Measurements from ENCODE around the gene CCDC179. TPM values are rescaled to one million over a fixed set of nuclear protein-coding genes. Genes with fewer than 3 reads are reported as not detected.

The CCDC179 gene
- total RNA-seq, 1 experiment from 2014 or later = not detected

- no peak for TF ChIP-seq CTCF (conservative IDR thresholded peaks at IDR 0.05)
- no peak overlapping the region for H2AK5ac ChIP-seq (ENCODE audit: insufficient read length, low read length)
- no peak overlapping the region for H3K14ac ChIP-seq (ENCODE audit: insufficient read depth, low read length)
- no peak overlapping the region for H3K4ac ChIP-seq (ENCODE audit: low read depth, low read length)
- no peaks in the 10 kb centered on the region for H3K9me3 ChIP-seq (ENCODE audit: control insufficient read depth, low read depth, low read length)
- no peak overlapping the region for H2AFZ ChIP-seq (ENCODE audit: low read length)
- H3K27me3 ChIP-seq (ENCODE audit: insufficient read depth, low read length) = no peaks in the 10 kb centered on the region
- H3K27ac Mint-ChIP-seq = no peak overlapping the region
- no peak overlapping the region for H3K23ac ChIP-seq (ENCODE audit: insufficient read length, low read depth, low read length)
- H3K9ac ChIP-seq (ENCODE audit: extremely low read depth, insufficient read length, low read length) = no peak overlapping the region
- DNase-seq = no peak
- H3K79me2 ChIP-seq (ENCODE audit: insufficient read depth, low read length) = no peaks in the 10 kb centered on the region
- H4K20me1 ChIP-seq (ENCODE audit: control insufficient read depth, insufficient read depth, insufficient read length) = no peaks in the 10 kb centered on the region
- no peaks in the 10 kb centered on the region for H3K23me2 ChIP-seq (ENCODE audit: insufficient read length, low read depth, low read length, poor library complexity, severe bottlenecking)
- no peak overlapping the region for H3T11ph ChIP-seq (ENCODE audit: low read length)
- H3K79me1 ChIP-seq (ENCODE audit: insufficient read depth, low read depth, low read length, poor library complexity, severe bottlenecking) = no peaks in the 10 kb centered on the region
- no peak overlapping the region for H4K91ac ChIP-seq (ENCODE audit: insufficient read length, low read depth, low read length)
- H3K9me3 Mint-ChIP-seq = no peaks in the 10 kb centered on the region
- H3K56ac ChIP-seq (ENCODE audit: insufficient read length, low read depth, low read length) = no peak overlapping the region
- no peak overlapping the region for H4K8ac ChIP-seq (replicated peaks; ENCODE audit: insufficient read length, low read depth, low read length)
- no peaks in the 10 kb centered on the region for H3K27me3 Mint-ChIP-seq (ENCODE audit: low read depth)
- WGBS (ENCODE audit: extremely low coverage, insufficient read length, low lambda C conversion rate) = no CpG with 5 or more reads among the region's 1 CpG
- no peak overlapping the region for H3K4me2 ChIP-seq (ENCODE audit: insufficient read depth, insufficient read length, low read length)
- no peak overlapping the region for H2BK5ac ChIP-seq (ENCODE audit: insufficient read length, low read length)
- H4K5ac ChIP-seq (ENCODE audit: insufficient read length, low read depth, low read length) = no peak overlapping the region
- H2BK20ac ChIP-seq (ENCODE audit: low read depth, low read length, poor library complexity, severe bottlenecking) = no peak overlapping the region
- no peak overlapping the region for H2BK15ac ChIP-seq (ENCODE audit: low read depth, low read length)
- H3K18ac ChIP-seq (ENCODE audit: insufficient read length, low read depth, low read length) = no peak overlapping the region
- H3K4me1 ChIP-seq (ENCODE audit: insufficient read depth, low read length) = no peaks in the 10 kb centered on the region
- H3K27ac ChIP-seq (ENCODE audit: insufficient read length, low read depth, low read length) = no peak overlapping the region
- no peak overlapping the region for H2BK120ac ChIP-seq (ENCODE audit: low read depth, low read length, poor library complexity, severe bottlenecking)
- no peak overlapping the region for H2BK12ac ChIP-seq (ENCODE audit: insufficient read length, low read depth, low read length)
- no peaks in the 10 kb centered on the region for H3K4me1 Mint-ChIP-seq
- H3K36me3 Mint-ChIP-seq (ENCODE audit: insufficient read depth in 1 of 3, low read depth in 3 of 3) = no peaks in the 10 kb centered on the region
- no peak overlapping the region for H3K4me3 Mint-ChIP-seq
Measured at GRCh38 chr11:22884217-22884616, 23.9 kb upstream of the CCDC179 start.
